ENCODE results near the gene TFIP11.

TFIP11 gene

GRCh38 chr22:26512149-26512793, at the start of gene TFIP11:
TSS of gene TFIP11 (minus strand) at chr22:26512473. CDS start at chr22:26510272, 2,201 bp downstream.
- DNase-seq = peak; percentile 91

- DNase-seq = no peak
Measured at GRCh38 chr22:26561756-26562417, 49.6 kb upstream of the TFIP11 start.

DNA sequence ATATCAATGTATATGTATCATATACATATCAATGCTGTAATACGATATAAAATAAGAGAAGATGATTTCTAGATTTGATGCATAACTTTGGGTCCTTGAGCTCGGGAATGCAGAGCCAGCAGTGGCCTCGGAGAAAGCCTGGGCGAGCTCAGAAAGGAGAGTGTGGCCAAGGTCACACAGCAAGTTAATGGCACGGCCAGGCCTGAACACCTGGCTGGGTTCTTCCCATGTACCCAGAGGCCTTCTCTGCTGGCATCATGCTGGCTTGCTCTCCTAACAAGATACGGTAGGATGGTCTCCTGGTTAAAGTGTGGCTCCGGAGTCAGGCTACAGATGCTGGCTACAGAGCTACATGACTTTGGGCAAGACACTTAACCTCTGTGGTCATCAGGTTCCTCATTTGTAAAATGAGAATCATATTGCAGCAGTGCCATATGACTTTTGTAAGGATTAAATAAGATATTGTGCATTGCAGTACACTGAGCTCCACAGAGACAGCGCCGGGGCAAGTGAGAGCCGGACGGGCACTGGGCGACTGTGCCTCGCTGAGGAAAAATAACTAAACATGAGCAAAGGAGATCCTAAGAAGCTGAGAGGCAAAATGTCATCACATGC, 47.8 kb upstream of the TFIP11 start:
- no peak for DNase-seq

DNA sequence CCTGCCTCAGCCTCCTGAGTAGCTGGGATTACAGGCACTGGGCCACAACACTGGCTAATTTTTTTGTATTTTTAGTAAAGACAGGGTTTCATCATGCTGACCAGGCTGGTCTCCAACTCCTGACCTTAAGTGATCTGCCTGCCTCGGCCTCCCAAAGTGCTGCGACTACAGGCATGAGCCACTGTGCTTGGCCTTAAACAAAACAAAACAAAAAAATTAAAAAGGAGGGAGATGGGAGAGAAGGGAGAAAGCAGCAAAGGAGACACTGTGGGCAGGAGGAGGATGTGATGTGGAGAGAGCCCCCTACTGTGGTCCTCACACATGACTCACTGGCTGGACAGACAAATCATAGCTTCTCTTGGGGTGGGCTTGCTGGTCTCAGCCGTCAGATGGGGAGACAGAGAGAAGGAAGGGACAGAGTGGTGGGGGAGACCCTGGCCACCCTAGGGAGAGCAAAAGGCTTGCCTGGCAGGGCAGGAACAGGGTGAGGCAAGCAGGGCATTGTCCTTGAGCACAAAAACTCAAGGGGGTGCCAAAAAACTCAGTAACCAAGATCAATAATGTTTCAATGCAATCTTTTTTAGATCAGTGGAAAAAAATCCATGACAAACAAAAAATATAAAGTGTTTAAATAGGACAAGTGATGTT, 46.1 kb upstream of the TFIP11 start:
- DNase-seq = no peak

DNA sequence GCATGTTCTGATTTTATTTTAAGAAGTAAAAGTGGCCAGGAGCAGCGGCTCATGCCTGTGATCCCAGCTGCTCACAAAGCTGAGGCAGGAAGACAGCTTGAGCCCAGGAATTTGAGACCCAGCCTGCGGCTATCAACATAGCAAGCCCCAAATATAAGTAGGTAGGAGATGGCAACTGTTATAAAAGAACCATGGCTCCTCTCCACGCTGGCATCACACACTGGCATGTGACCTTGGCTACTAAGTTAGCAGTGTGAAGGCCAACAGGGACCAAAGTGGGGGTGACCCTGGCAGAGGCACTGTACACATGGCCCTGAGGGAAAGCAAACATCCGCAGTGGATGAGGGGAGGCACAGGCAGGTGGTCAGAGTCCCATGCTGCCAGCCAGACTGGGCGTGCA, 44.6 kb upstream of the TFIP11 start:
- no peak for DNase-seq

DNA sequence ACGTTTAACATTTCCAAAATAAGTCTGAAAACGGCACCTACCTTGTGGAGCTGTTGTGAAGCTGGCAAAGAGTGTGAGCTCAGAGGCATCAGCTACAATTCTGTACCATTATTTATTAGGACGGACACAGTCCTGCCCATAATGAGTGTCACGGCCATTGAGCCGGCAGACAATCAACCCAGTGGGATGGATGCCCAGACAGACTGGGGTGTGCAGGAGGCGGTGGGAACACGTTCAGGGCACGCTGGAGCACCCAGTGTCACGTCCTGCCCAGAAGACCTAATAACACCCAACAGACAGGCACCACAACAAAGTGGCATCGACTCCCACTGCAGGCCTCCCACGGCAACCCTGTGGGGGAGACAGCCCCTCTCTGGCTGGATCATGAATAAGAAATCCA, 43.2 kb upstream of the TFIP11 start:
- DNase-seq = no peak

GRCh38 chr22:26554956-26555355, 42.7 kb upstream of the TFIP11 start:
- no peak for DNase-seq

DNA sequence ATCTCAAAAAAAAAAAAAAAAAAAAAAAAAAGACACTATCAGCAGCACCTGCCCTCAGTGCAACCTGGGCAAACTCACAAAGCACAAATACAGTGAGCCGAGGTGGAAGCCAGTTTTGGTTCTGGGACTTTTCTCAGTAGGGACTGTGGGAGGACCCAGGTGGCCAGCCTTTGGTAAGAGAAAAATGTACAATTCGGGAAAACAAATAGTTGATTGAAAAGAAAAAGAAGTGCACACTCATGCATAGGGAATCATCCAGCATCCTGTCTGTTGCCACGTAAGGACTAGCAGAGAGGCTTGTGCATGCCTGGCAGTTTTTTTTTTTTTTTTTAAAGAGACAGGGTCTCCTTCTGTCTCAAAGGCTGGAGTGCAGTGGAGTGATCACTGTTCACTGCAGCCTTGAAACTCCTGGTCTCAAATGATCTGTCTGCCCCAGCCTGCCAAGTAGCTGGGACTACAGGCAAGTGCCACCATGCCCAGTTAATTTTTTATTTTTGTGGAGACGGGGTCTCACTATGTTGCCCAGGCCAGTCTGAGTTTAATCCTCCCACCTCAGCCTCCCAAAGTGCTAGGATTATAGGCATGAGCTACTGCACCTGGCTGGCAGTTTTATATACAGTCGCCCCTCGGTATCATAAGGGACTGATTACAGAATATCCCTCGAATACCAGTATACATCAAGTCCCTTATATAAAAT, 40.9 kb upstream of the TFIP11 start:
- peak; percentile 89 for DNase-seq

DNA sequence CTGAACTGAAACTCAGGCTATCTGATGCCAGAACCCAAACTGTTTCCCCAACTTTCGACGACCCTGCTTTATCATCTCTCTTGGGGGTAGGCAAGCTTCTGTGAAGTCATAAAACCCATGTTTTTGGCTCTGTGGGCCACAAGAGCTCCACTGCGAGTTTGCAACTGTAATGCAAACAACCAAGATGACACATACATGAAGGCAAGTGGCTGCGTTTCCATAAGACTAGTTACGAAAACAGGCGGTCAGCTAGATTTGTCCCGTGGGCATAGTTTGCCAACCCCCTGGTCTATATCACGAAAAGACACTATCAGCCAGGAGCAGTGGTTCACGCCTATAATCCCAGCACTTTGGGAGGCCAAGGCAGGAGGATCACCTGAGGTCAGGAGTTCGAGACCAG, 40.2 kb upstream of the TFIP11 start:
- peak; percentile 38 for DNase-seq

DNA sequence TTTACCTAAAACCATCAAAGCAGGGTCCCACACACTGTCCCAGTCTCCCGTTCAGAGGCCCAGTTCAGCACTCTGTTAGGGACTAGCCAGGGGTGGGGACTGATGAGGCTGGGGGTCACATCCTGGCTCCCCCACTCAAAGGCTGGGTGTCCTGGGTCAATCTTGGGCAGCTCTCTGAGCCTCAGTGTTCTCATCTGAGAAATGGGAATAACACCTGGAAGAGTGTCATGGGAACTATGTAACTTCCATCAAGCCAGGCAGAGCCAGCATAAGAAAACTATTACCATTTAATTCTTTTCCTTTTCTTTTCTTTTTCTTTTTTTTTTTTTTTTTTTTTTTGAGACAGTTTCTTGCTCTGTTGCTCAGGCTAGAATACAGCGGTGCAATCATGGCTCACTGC, 39.3 kb upstream of the TFIP11 start:
- DNase-seq = no peak

DNA sequence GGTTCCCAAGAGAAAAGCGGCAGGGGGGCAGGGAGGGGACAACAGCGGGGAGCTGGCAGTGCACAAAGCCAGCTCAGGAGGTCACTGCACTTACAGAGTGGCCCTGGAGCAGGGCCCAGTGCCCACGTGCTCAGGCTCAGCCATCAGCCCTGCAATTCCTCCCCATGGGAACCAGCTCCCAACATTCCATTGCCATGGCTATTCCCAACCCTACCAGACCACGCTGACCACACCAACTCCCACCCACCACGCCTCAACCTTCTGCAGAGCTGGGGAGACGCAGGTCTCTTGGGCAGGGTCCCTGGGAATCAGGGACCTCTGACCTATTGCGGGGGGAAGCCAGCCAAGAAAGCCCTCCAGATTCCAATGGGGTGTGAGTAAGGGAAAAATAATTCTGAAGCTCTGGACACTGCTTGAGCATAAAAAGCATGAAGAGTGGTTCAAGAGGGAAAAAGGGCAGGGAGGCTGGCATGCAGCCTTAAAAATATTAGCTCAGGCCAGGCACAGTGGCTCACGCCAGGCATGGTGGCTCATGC, 38.3 kb upstream of the TFIP11 start:
- peak; percentile 99 for DNase-seq

- DNase-seq = no peak
Measured at GRCh38 chr22:26549902-26550497, 37.7 kb upstream of the TFIP11 start.

DNA sequence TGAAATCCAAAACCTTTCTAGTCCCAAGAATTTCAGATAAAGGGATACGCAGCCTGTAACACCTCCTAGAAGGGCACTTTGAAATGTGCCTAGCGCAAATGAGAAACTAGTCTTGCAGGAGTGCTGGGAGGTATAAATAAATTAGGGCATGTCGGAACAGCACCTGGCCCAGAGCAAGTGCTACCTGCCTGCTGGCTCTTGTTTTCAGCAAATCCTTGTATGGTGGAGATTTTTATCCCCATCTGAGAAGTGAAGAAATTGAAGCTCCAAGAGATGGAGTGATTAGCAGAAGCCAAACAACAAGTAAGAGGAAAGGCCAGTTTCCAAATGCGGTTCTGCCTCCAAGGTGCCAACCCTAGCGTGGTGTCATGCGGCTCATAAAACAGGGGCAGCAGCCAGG, 36.7 kb upstream of the TFIP11 start:
- no peak for DNase-seq

- no peak for DNase-seq
Measured at GRCh38 chr22:26548303-26548702, 36.0 kb upstream of the TFIP11 start.

DNA sequence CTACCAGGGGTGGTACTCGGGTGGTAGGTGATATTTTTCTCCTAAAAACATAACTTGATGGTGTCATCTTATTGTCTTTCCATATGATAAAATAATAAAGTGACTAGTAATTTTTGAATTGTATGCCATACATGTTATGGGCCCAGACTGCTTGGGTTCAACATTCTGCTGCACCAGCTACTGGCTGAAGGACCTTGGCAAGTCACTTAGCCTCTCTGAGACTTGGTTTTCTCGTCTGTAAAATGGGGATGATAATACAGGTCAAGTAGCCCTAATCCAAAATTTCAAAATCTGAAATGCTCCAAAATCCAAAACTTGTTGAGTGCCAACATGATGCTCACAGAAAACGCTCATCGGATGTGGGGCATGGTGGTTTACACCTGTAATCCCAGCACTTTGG, 35.6 kb upstream of the TFIP11 start:
- no peak for DNase-seq

DNA sequence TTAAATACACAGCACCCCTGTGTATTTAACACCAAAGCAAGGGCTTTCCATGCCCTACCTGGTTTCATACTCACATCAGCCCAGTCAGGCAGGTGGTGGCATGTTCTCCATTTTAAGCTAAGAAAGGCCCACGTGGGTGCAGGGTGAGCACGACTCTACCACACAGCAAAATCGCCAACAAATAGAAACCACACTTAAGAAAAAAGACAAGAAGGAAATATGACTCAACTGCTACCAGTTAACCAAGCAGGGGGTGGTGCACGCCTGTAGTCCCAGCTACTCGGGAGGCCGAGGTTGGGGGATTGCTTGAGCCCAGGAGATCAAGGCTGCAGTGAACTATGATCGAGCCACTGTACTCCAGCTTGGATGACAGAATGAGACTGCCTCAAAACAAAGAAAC, 35.2 kb upstream of the TFIP11 start:
- DNase-seq = peak; percentile 13

- no peak for DNase-seq
Measured at GRCh38 chr22:26546282-26546681, 34.0 kb upstream of the TFIP11 start.

- DNase-seq = no peak
Measured at GRCh38 chr22:26545827-26546226, 33.6 kb upstream of the TFIP11 start.

GRCh38 chr22:26545385-26545784, 33.1 kb upstream of the TFIP11 start:
- DNase-seq = no peak

- DNase-seq = no peak
Measured at GRCh38 chr22:26544489-26544888, 32.2 kb upstream of the TFIP11 start.

DNA sequence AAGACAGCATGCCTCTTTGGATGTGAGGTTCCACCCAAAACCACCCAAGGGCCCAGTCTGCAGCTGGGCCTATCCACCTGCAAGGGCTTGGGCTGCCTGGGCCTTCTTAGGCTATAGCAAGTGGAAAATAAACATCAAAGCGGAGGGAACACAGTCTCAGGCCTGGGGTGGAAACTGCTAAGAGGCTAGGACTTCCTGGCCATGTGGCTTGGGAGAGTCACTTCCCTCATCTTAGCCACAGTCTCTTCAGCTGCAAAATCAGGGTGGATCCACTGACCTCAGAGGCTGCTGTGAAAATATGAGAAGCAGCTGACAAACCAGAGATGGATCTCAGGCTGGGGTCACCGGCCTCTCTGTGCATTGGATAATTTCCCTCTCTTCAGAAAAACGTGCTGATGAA, 30.6 kb upstream of the TFIP11 start:
- DNase-seq = no peak

- DNase-seq = no peak
Measured at GRCh38 chr22:26541167-26541819, 29.0 kb upstream of the TFIP11 start.
